ENCODE results near the gene PSMD13. TPM values are rescaled to one million over a fixed set of nuclear protein-coding genes. Genes with fewer than 3 reads are reported as not detected.

PSMD13 gene
- polyA plus RNA-seq, 1 donor (not counting 4 experiments of a cell fraction or from before 2014, with no cell fraction given), result 184 TPM

DNA sequence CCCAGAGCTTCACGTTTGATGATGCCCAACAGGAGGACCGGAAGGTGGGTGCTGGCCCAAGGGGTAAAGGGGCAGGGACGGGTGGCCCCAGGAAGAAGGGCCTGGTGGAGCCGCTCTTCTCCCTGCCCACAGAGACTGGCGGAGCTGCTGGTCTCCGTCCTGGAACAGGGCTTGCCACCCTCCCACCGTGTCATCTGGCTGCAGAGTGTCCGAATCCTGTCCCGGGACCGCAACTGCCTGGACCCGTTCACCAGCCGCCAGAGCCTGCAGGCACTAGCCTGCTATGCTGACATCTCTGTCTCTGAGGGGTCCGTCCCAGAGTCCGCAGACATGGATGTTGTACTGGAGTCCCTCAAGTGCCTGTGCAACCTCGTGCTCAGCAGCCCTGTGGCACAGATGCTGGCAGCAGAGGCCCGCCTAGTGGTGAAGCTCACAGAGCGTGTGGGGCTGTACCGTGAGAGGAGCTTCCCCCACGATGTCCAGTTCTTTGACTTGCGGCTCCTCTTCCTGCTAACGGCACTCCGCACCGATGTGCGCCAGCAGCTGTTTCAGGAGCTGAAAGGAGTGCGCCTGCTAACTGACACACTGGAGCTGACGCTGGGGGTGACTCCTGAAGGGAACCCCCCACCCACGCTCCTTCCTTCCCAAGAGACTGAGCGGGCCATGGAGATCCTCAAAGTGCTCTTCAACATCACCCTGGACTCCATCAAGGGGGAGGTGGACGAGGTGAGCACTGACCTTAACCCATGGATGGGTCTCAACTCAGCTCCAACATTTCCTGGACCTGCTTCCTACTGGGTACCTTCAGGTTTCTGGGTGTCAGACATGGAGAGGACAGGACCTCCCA, 27.3 kb upstream of the PSMD13 start:
- TF ChIP-seq EZH2 (IDR thresholded peaks at IDR 0.05; ENCODE audit: low read length) (no peak), CTCF (optimal IDR thresholded peaks at IDR 0.05 in 1 of 3, IDR thresholded peaks at IDR 0.05 in 1 of 3, conservative IDR thresholded peaks at IDR 0.05 in 1 of 3; ENCODE audit: extremely low read depth in 1 of 3, insufficient read depth in 2 of 3, low read length in 3 of 3) (no peak)
- peaks cover 72% of the 10 kb centered on the region for H3K79me2 ChIP-seq (ENCODE audit: control insufficient read depth, insufficient read depth, low read length)

DNA sequence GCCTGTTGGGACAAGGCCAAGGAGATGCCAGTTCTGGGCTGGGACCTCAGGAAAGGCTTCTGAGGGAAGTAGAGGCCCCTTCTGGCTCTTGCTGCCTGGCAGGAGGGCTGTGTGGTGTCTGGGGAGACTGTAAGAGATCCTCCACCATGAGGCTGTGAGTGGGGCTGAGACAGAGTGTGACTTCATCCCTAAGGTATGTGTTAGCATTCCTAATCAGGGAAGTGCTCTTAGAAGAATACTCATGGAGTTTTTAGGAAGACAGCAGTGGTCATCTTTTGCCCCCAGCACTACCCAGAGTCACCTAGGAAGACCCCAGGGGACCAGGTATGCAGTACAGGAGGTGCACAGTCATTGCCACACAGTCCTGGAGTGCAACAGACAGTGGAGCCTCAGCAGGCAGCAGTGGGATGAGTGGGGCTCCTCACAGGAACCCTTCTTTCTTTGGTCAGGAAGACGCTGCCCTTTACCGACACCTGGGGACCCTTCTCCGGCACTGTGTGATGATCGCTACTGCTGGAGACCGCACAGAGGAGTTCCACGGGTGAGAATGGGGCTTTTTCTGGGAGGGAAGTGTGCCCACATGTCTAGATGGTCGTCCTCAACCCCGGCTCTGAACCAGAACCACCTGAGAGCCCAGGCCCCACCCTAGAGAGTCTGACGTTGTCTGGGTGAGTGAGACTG, 26.5 kb upstream of the PSMD13 start:
- H3K9ac ChIP-seq (ENCODE audit: control insufficient read depth, extremely low read depth, insufficient read depth, low read length), result peak overlapping the region; percentile 85
- H3K4me2 ChIP-seq (ENCODE audit: control insufficient read depth, extremely low read depth, insufficient read depth, low read depth, low read length), result peak overlapping the region; percentile 98
- H3K4me1 ChIP-seq (ENCODE audit: control insufficient read depth, extremely low read depth, insufficient read depth, low read length), result peaks cover 24% of the 10 kb centered on the region
- FAIRE-seq (peak; percentile 32), DNase-seq (ENCODE audit: low read depth, low spot score) (no peak)
- no peaks in the 10 kb centered on the region for H3K9me3 ChIP-seq (ENCODE audit: control insufficient read depth, low read depth, low read length)
- H3K9me1 ChIP-seq (ENCODE audit: control insufficient read depth, extremely low read depth, insufficient read depth, low read length), result peaks cover 2% of the 10 kb centered on the region
- H2AFZ ChIP-seq (ENCODE audit: control insufficient read depth, low read length), result no peak overlapping the region
- peaks cover 11% of the 10 kb centered on the region for H4K20me1 ChIP-seq (ENCODE audit: control insufficient read depth, extremely low read depth, insufficient read depth, low read length)
- peak overlapping the region; percentile 80 for H3K27ac ChIP-seq (ENCODE audit: control insufficient read depth, insufficient read depth, low read length)
- no peaks in the 10 kb centered on the region for H3K27me3 ChIP-seq (ENCODE audit: control insufficient read depth, extremely low read depth, insufficient read depth, low read length)
- H3K79me2 ChIP-seq (ENCODE audit: control insufficient read depth, insufficient read depth, low read length), result peaks cover 64% of the 10 kb centered on the region
- TF ChIP-seq EZH2 (IDR thresholded peaks at IDR 0.05; ENCODE audit: low read length), result no peak
- TF ChIP-seq CTCF (optimal IDR thresholded peaks at IDR 0.05 in 1 of 3, IDR thresholded peaks at IDR 0.05 in 1 of 3, conservative IDR thresholded peaks at IDR 0.05 in 1 of 3; ENCODE audit: extremely low read depth in 1 of 3, insufficient read depth in 2 of 3, low read length in 3 of 3), result no peak
- peaks cover 36 to 66% of the 10 kb centered on the region in 2 experiments for H3K36me3 ChIP-seq (ENCODE audit: control insufficient read depth in 2 of 2, extremely low read depth in 1 of 2, insufficient read depth in 2 of 2, low read length in 2 of 2)
- dilution Hi-C loops (cut with MboI; ENCODE audit: extremely low pct_ligation_motif_present, low sequenced_read_pairs), result no loop called here
- peak overlapping the region; percentile 89 to 94 (median 90) for H3K4me3 ChIP-seq (ENCODE audit: control insufficient read depth in 2 of 3, extremely low read depth in 1 of 3, insufficient read depth in 2 of 3, low read depth in 1 of 3, low read length in 3 of 3)

More for the DNA sequence above, 27.3 kb upstream of the PSMD13 start:
- H2AFZ ChIP-seq (ENCODE audit: control insufficient read depth, low read length), result no peak overlapping the region
- H3K9me3 ChIP-seq (ENCODE audit: control insufficient read depth, low read depth, low read length), result no peaks in the 10 kb centered on the region
- H3K27ac ChIP-seq (ENCODE audit: control insufficient read depth, insufficient read depth, low read length), result peak overlapping the region; percentile 80
- peaks cover 43 to 66% of the 10 kb centered on the region in 2 experiments for H3K36me3 ChIP-seq (ENCODE audit: control insufficient read depth in 2 of 2, extremely low read depth in 1 of 2, insufficient read depth in 2 of 2, low read length in 2 of 2)
- H3K27me3 ChIP-seq (ENCODE audit: control insufficient read depth, extremely low read depth, insufficient read depth, low read length), result no peaks in the 10 kb centered on the region
- H3K4me2 ChIP-seq (ENCODE audit: control insufficient read depth, extremely low read depth, insufficient read depth, low read depth, low read length), result peak overlapping the region; percentile 98
- H3K4me1 ChIP-seq (ENCODE audit: control insufficient read depth, extremely low read depth, insufficient read depth, low read length), result peaks cover 24% of the 10 kb centered on the region
- H3K9me1 ChIP-seq (ENCODE audit: control insufficient read depth, extremely low read depth, insufficient read depth, low read length), result peaks cover 2% of the 10 kb centered on the region
- DNase-seq (ENCODE audit: low read depth, low spot score) (no peak), FAIRE-seq (no peak)
- peak overlapping the region; percentile 85 for H3K9ac ChIP-seq (ENCODE audit: control insufficient read depth, extremely low read depth, insufficient read depth, low read length)
- H4K20me1 ChIP-seq (ENCODE audit: control insufficient read depth, extremely low read depth, insufficient read depth, low read length), result peaks cover 10% of the 10 kb centered on the region
- peak overlapping the region; percentile 89 to 94 (median 90) for H3K4me3 ChIP-seq (ENCODE audit: control insufficient read depth in 2 of 3, extremely low read depth in 1 of 3, insufficient read depth in 2 of 3, low read depth in 1 of 3, low read length in 3 of 3)
- dilution Hi-C loops (cut with MboI; ENCODE audit: extremely low pct_ligation_motif_present, low sequenced_read_pairs), result no loop called here

All from keratinocyte (primary cell).